ENCODE results near the gene GNA15. TPM values are rescaled to one million over a fixed set of nuclear protein-coding genes. Genes with fewer than 3 reads are reported as not detected.
A peak's percentile ranks its signal among the peaks of the same experiment; 100 is the strongest.
"Not testable (repeated sequence)": the region's sequence is repeated elsewhere in the genome, so short reads cannot be mapped to it uniquely, and the experiment has no call there.

GNA15 gene
- total RNA-seq, 4 donors from 2014 or later, result 1.2 to 9.3 (median 5.7) TPM

- Histone ChIP-seq H3K9me3 (no peaks in the 10 kb centered on the region), H3K36me3 (no peaks in the 10 kb centered on the region), H3K4me1 (no peaks in the 10 kb centered on the region), H3K27ac (no peak overlapping the region), H3K27me3 (peaks cover 22% of the 10 kb centered on the region), H3K4me3 (no peak overlapping the region)
- TF ChIP-seq POLR2AphosphoS5 (IDR thresholded peaks at IDR 0.05) (no peak), POLR2A (IDR thresholded peaks at IDR 0.05) (no peak), EP300 (IDR thresholded peaks at IDR 0.05) (no peak), CTCF (IDR thresholded peaks at IDR 0.05) (no peak)
- no CpG with 5 or more reads among the region's 15 CpGs for WGBS, 2 donors (ENCODE audit: low coverage in 1 of 2)
- no peak for ATAC-seq
Observed at GRCh38 chr19:3171894-3172672, 36.2 kb downstream of the GNA15 start.

GRCh38 chr19:3172673-3173000 lies 36.8 kb downstream of the GNA15 start:
- H3K36me3 ChIP-seq, H3K4me3 ChIP-seq, H3K27ac ChIP-seq, H3K9me3 ChIP-seq, H3K4me1 ChIP-seq, ATAC-seq: not testable (repeated sequence)
- WGBS, 2 donors (ENCODE audit: low coverage in 1 of 2), result no CpG with 5 or more reads among the region's 6 CpGs
- H3K27me3 ChIP-seq, result peaks cover 22% of the 10 kb centered on the region

- ATAC-seq, result no peak
- no peaks in the 10 kb centered on the region for H3K9me3 ChIP-seq
- no peaks in the 10 kb centered on the region for H3K36me3 ChIP-seq
- no peak overlapping the region for H3K27ac ChIP-seq
- whole genome bisulfite sequencing, 2 donors (ENCODE audit: low coverage in 1 of 2), result 55 to 69% methylated on average over 6 to 10 of the region's 17 CpGs
- peaks cover 18% of the 10 kb centered on the region for H3K27me3 ChIP-seq
- TF ChIP-seq POLR2AphosphoS5 (IDR thresholded peaks at IDR 0.05) (no peak), EP300 (IDR thresholded peaks at IDR 0.05) (no peak), POLR2A (IDR thresholded peaks at IDR 0.05) (no peak), CTCF (IDR thresholded peaks at IDR 0.05) (no peak)
- no peaks in the 10 kb centered on the region for H3K4me1 ChIP-seq
- no peak overlapping the region for H3K4me3 ChIP-seq
Observed at GRCh38 chr19:3175781-3176714, 40.2 kb downstream of the GNA15 start.

- no CpG with 5 or more reads among the region's 11 CpGs for WGBS, 2 donors (ENCODE audit: low coverage in 1 of 2)
- no peaks in the 10 kb centered on the region for H3K36me3 ChIP-seq
- H3K4me3 ChIP-seq, result no peak overlapping the region
- no peaks in the 10 kb centered on the region for H3K4me1 ChIP-seq
- ATAC-seq, result peak; percentile 13
- TF ChIP-seq POLR2A (IDR thresholded peaks at IDR 0.05) (no peak), EP300 (IDR thresholded peaks at IDR 0.05) (no peak), POLR2AphosphoS5 (IDR thresholded peaks at IDR 0.05) (no peak), CTCF (IDR thresholded peaks at IDR 0.05) (no peak)
- no peaks in the 10 kb centered on the region for H3K9me3 ChIP-seq
- peaks cover 9% of the 10 kb centered on the region for H3K27me3 ChIP-seq
- H3K27ac ChIP-seq, result no peak overlapping the region
Observed at GRCh38 chr19:3176715-3177501, 41.1 kb downstream of the GNA15 start.

GRCh38 chr19:3178377-3178972 lies 42.6 kb downstream of the GNA15 start, which contains the start of gene S1PR4:
Gene S1PR4, plus strand, starts transcription at chr19:3178769. Its CDS starts 24 bp downstream, at chr19:3178793.
- H3K27ac ChIP-seq, result peak within 1 kb of the TSS in 3 of 4 donors; percentile 0 to 41 (median 14)
- no peaks in the 10 kb centered on the region for H3K9me3 ChIP-seq
- no peaks in the 10 kb centered on the region for H3K36me3 ChIP-seq
- H3K4me3 ChIP-seq, result peak within 1 kb of the TSS in 1 of 2 donors; percentile 31
- no peaks in the 10 kb centered on the region for H3K27me3 ChIP-seq
- ATAC-seq, result peak; percentile 39
- TF ChIP-seq EP300 (IDR thresholded peaks at IDR 0.05) (no peak), CTCF (IDR thresholded peaks at IDR 0.05) (no peak), POLR2A (IDR thresholded peaks at IDR 0.05) (no peak), POLR2AphosphoS5 (IDR thresholded peaks at IDR 0.05) (no peak)
- H3K4me1 ChIP-seq, result no peaks in the 10 kb centered on the region
- WGBS, 2 donors (ENCODE audit: low coverage in 1 of 2), result 31 to 68% methylated on average over 2 to 8 of the region's 42 CpGs
